HG03460 (cell line): ENCODE measurements around the gene CLDN9.
"Not testable (repeated sequence)": the region's sequence is repeated elsewhere in the genome, so short reads cannot be mapped to it uniquely, and the experiment has no call there.

Experiments used
- ATAC-seq: cut with Tn5 transposase; IDR thresholded peaks from one replicate; pipeline ENCODE4 v1.9.1; 2021; ENCODE audit not compliant: unreplicated experiment

Gene CLDN9

GRCh38 chr16:3052571-3053329 lies 40.0 kb downstream of the CLDN9 start:
- ATAC-seq: not testable (repeated sequence)

DNA sequence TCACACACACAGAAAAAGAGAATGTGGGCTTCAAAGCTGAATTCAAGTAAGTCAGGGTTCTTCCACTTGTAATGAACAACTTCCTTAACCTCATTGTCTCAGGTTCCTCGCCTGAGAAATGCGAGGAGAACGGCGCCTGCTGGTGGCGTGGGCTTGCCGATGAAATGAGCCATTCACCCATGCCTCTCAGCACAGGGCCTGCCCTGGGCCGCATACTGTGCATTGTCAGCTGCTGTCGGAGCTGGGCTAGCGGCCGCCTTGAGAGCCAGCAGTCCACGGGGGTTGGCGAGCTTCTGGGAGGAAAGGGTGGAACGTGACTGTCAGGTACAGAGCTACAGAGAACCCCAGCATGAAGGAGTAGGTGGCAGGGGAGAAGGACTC lies 40.6 kb downstream of the CLDN9 start:
- not testable (repeated sequence) for ATAC-seq

DNA sequence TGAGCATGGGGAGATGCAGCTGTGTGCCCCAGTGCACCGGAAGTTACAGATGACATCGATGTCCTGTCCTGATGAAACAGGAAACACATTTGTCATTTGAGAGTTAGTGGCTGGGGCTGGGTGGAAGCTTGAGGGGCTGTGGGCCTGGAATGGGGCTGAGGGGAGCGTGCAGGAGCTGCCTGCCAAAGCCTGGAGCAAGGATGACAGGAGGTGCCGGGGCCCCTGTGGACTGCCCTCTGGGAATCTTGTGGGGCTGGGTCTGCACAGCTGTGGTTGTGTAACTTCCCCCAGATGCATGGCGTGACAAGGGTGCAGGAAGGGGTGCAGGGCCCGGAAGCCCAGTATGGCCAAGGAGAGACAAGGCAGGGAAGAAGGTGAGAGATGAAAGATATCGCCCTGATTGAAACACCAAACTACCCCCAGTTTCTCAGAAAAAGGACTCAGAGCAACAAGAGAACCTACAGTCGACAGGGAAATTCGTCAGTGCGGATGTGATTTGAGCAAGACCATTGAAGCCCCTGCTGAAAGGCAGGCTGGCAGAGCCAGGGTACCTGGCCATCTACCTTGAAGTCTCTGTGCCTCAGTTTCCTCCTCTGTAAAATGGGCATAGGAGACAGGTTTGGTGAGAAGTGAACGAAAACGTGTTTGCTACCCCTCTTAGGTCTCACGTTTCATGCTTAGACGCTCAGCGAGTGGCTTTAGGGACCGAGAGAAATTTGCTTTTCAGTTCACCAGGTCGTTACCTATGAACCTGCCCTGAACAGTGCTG lies 42.4 kb downstream of the CLDN9 start:
- ATAC-seq: no peak

GRCh38 chr16:3055734-3056115 lies 43.0 kb downstream of the CLDN9 start:
- not testable (repeated sequence) for ATAC-seq

- ATAC-seq: no peak
These were observed 43.8 kb downstream of the CLDN9 start for GRCh38 chr16:3056336-3057180.

- ATAC-seq: no peak
These were observed 44.7 kb downstream of the CLDN9 start for GRCh38 chr16:3057181-3058138.

DNA sequence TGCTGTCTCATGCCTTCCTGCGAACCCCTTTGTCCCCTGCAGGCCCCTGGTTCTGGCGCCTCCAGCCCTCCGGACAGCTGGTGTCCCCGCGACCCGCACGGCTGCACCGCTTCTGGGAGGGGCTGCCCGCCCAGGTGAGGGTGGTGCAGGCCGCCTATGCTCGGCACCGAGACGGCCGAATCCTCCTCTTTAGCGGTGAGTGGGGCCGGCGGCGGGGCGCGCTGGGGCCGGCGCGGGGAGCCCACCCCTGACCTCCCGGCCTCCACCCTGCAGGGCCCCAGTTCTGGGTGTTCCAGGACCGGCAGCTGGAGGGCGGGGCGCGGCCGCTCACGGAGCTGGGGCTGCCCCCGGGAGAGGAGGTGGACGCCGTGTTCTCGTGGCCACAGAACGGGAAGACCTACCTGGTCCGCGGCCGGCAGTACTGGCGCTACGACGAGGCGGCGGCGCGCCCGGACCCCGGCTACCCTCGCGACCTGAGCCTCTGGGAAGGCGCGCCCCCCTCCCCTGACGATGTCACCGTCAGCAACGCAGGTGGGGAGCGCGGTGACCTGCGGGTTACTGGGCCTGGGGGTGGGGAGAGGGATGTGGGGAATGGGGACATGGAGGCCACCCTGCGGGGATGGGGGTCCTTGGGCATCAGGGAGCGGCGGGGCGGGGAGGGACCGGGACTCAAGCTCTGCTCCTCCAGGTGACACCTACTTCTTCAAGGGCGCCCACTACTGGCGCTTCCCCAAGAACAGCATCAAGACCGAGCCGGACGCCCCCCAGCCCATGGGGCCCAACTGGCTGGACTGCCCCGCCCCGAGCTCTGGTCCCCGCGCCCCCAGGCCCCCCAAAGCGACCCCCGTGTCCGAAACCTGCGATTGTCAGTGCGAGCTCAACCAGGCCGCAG lies 45.7 kb downstream of the CLDN9 start:
- ATAC-seq: peak; percentile 39

GRCh38 chr16:3059041-3059722 lies 46.5 kb downstream of the CLDN9 start:
- ATAC-seq: peak; percentile 74

DNA sequence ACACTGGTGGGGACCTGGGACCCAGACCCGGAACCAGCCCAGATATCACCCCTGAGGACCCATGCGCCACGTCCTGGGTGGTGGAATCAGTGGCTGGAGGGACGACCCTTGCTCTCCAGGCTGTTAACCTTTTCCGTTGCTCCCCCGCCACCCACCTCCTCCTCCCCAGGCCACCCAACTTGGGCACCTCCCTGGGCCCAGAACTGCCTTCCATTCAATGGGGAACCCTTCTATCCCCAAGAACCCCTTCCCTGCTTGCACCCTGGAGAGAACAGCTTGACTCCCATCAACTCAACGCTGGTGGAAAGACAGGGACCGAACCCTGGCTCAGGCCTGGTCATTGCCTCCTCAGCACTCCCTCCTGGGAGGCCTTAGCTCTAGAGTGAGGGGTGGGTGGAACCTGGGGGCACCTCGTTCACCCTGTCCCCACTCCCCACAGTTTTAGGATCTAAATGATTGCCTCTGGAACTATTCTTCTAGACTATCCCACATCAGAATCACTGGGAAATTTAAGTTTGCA lies 47.1 kb downstream of the CLDN9 start:
- peak; percentile 6 for ATAC-seq

DNA sequence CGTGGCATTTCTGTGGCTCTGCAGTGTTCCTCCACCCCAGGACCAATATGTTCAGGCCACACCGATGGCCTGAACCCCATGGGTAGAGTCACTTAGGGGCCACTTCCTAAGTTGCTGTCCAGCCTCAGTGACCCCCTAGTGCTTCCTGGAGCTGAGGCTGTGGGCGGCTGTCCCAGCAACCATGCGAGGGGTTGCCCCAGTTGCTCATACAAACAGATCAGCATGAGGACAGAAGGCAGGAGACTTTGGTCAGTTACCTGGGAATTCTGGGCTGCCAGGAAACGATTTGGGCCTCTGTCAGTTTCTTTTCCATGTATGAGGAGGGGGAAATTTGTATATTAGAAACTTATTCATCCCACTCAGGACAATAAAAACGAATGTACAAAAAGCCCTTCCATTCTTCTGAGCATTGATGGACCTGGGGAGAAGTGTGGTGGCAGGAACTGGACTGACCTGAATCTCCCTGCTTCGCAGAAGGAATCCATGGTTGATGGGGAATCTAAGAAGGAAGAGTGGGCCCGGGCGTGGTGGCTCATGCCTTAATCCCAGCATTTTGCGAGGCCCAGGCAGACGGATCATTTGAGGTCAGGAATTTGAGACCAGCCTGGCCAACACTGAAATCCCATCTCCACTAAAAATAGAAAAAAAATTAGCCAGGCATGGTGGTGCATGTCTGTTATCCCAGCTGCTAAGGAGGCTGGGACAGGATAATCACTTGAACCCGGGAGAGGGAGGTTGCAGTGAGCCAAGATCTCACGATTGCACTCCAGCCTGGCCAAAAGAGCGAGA lies 47.8 kb downstream of the CLDN9 start:
- no peak for ATAC-seq

DNA sequence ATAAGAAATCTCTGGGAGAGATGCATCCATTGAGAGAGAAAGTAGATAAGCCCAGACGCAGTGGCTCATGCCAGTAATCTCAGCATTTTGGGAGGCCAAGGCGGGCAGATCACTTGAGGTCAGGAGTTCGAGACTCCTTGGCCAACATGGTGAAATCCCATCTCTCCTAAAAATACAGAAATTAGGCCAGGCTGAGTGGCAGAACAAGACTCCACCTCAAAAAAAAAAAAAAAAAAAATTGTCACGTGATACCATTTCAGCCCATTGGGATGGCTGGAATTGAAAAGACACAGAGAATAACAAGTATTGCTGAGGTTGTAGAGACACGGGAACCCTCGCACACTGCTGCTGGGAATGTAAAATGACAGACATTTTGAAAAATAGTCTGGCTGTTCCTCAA lies 49.8 kb downstream of the CLDN9 start:
- no peak for ATAC-seq

- ATAC-seq: no peak
These were observed 51.1 kb downstream of the CLDN9 start for GRCh38 chr16:3063625-3064386.
